Measurements from ENCODE around the gene FBXL12.
"Not testable (repeated sequence)": the region's sequence is repeated elsewhere in the genome, so short reads cannot be mapped to it uniquely, and the experiment has no call there.

FBXL12 gene

GRCh38 chr19:9786819-9787218 is 32.1 kb downstream of the FBXL12 start:
- in situ Hi-C loops (cut with HindIII; ENCODE audit: low sequenced_read_pairs): no loop called here
- DNase-seq (ENCODE audit: low read depth): no peak
- no peak for TF ChIP-seq CTCF (IDR thresholded peaks at IDR 0.05; ENCODE audit: low read depth, low read length, missing control alignments)
- H3K4me3 ChIP-seq (ENCODE audit: low read depth, low read length): no peak overlapping the region

- no peak for TF ChIP-seq CTCF (IDR thresholded peaks at IDR 0.05; ENCODE audit: low read depth, low read length, missing control alignments)
- H3K4me3 ChIP-seq (ENCODE audit: low read depth, low read length): peak overlapping the region; percentile 76
- no peak for DNase-seq (ENCODE audit: low read depth)
- in situ Hi-C loops (cut with HindIII; ENCODE audit: low sequenced_read_pairs): no loop called here
These were observed 32.5 kb downstream of the FBXL12 start for GRCh38 chr19:9786342-9786741.

- peak; percentile 89 for DNase-seq (ENCODE audit: low read depth)
- no peak for TF ChIP-seq CTCF (IDR thresholded peaks at IDR 0.05; ENCODE audit: low read depth, low read length, missing control alignments)
- in situ Hi-C loops (cut with HindIII; ENCODE audit: low sequenced_read_pairs): no loop called here
- H3K4me3 ChIP-seq (ENCODE audit: low read depth, low read length): peak overlapping the region; percentile 76
These were observed 33.2 kb downstream of the FBXL12 start for GRCh38 chr19:9785367-9786331.

GRCh38 chr19:9784163-9784496 is 34.7 kb downstream of the FBXL12 start:
- in situ Hi-C loops (cut with HindIII; ENCODE audit: low sequenced_read_pairs); DNase-seq (ENCODE audit: low read depth); H3K4me3 ChIP-seq (ENCODE audit: low read depth, low read length): not testable (repeated sequence)

GRCh38 chr19:9782338-9782737 is 36.5 kb downstream of the FBXL12 start:
- TF ChIP-seq CTCF (IDR thresholded peaks at IDR 0.05; ENCODE audit: low read depth, low read length, missing control alignments): no peak
- no peak overlapping the region for H3K4me3 ChIP-seq (ENCODE audit: low read depth, low read length)
- in situ Hi-C loops (cut with HindIII; ENCODE audit: low sequenced_read_pairs): no loop called here
- no peak for DNase-seq (ENCODE audit: low read depth)

- H3K4me3 ChIP-seq (ENCODE audit: low read depth, low read length): peak within 1 kb of the TSS; percentile 73
- peak; percentile 82 for DNase-seq (ENCODE audit: low read depth)
- peak; percentile 3 for TF ChIP-seq CTCF (IDR thresholded peaks at IDR 0.05; ENCODE audit: low read depth, low read length, missing control alignments)
- in situ Hi-C loops (cut with HindIII; ENCODE audit: low sequenced_read_pairs): no loop called here
These were observed 50.4 kb downstream of the FBXL12 start, which contains the start of gene ZNF846 for GRCh38 chr19:9768175-9769112. TSS of gene ZNF846 (minus strand) at chr19:9768738. CDS start at chr19:9764950, 3,788 bp downstream.
